SU-DHL-6 (cell line): Measurements from ENCODE around the gene PDHB.

ENCODE experiments used
- EZH2phosphoT487 ChIP-seq: fragments of 200-600 bp; sonication (generic), shearing (Covaris generic); conservative IDR thresholded peaks from 2 replicates; pipeline ENCODE4 v1.6.1; 2018; ENCODE audit warnings: mild to moderate bottlenecking, antibody characterized with exemption, low read length, moderate library complexity, mixed read lengths
- TF ChIP-seq, protein P1 (sequence below): fragments of 200-600 bp; sonication (generic); IDR thresholded peaks from one replicate; pipeline ENCODE4 v1.5.1; 2017; ENCODE audit warnings: antibody characterized with exemption, mild to moderate bottlenecking, low read length, moderate library complexity; ENCODE audit not compliant: insufficient read depth, poor library complexity, severe bottlenecking

DNA sequence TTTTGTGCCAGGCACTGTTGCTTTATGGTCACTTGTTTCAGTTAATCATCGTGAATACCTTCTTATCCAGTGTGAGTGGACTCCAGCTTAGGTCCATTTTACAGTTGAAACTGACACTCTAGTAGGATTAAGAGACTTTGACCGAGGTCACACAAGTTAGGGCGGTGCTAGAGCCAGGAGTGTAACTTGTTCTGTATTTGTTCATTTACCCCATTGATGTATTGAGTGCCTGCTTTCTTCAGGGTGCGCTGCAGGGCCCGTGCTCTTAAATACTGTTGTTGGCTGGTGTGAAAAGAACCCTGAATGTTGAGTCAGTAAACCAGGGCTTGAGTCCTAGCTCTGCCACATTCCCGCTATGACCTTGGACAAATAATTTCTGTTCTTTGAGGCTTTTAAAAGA lies 15.4 kb downstream of the PDHB start:
- TF ChIP-seq, protein P1, sequence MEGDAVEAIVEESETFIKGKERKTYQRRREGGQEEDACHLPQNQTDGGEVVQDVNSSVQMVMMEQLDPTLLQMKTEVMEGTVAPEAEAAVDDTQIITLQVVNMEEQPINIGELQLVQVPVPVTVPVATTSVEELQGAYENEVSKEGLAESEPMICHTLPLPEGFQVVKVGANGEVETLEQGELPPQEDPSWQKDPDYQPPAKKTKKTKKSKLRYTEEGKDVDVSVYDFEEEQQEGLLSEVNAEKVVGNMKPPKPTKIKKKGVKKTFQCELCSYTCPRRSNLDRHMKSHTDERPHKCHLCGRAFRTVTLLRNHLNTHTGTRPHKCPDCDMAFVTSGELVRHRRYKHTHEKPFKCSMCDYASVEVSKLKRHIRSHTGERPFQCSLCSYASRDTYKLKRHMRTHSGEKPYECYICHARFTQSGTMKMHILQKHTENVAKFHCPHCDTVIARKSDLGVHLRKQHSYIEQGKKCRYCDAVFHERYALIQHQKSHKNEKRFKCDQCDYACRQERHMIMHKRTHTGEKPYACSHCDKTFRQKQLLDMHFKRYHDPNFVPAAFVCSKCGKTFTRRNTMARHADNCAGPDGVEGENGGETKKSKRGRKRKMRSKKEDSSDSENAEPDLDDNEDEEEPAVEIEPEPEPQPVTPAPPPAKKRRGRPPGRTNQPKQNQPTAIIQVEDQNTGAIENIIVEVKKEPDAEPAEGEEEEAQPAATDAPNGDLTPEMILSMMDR, result no peak
- TF ChIP-seq EZH2phosphoT487, result no peak
